Neuronal stem cell (in vitro differentiated cells): ENCODE measurements around the gene ZC3H12A.
A peak's percentile ranks its signal among the peaks of the same experiment; 100 is the strongest.

ENCODE experiments used
- DNase-seq: peaks from one replicate; pipeline ENCODE4 v3.0.0-alpha.2; 2013; ENCODE audit warnings: low spot score
- H2AFZ ChIP-seq: one replicate; pipeline ENCODE4 v1.6.1; 2013; ENCODE audit warnings: mild to moderate bottlenecking, low read length, inconsistent platforms
- H2AK5ac ChIP-seq: 2 replicates; pipeline ENCODE4 v1.6.1; 2013; ENCODE audit warnings: low read depth, mild to moderate bottlenecking, inconsistent platforms, low read length, moderate library complexity, mixed read lengths
- H2BK120ac ChIP-seq: 2 replicates; pipeline ENCODE4 v1.6.1; 2013; ENCODE audit warnings: low read depth, mild to moderate bottlenecking, inconsistent platforms, low read length, moderate library complexity, mixed read lengths
- H2BK12ac ChIP-seq: one replicate; pipeline ENCODE4 v1.6.1; 2013; ENCODE audit warnings: low read length, inconsistent platforms
- H2BK15ac ChIP-seq: 2 replicates; pipeline ENCODE4 v1.6.1; 2013; ENCODE audit warnings: mild to moderate bottlenecking, low read length, inconsistent platforms, mixed read lengths
- H2BK5ac ChIP-seq: one replicate; pipeline ENCODE4 v1.6.1; 2013; ENCODE audit warnings: inconsistent platforms, mild to moderate bottlenecking, low read length, moderate library complexity
- H3K14ac ChIP-seq: one replicate; pipeline ENCODE4 v1.6.1; 2013; ENCODE audit warnings: low read length, inconsistent platforms
- H3K18ac ChIP-seq: 2 replicates; pipeline ENCODE4 v1.6.1; 2013; ENCODE audit warnings: low read length, inconsistent platforms
- H3K23ac ChIP-seq: 2 replicates; pipeline ENCODE4 v1.6.1; 2013; ENCODE audit warnings: low read depth, mild to moderate bottlenecking, mixed read lengths, low read length, inconsistent platforms; ENCODE audit not compliant: poor library complexity
- H3K27ac ChIP-seq: replicated peaks from 3 replicates; pipeline ENCODE4 v1.5.1; 2013; ENCODE audit warnings: low read length, inconsistent platforms
- H3K27me3 ChIP-seq, 3 experiments: 2 replicates each; pipeline ENCODE4 v1.6.1; 2013; ENCODE audit warnings: low read length in 3 of 3, mild to moderate bottlenecking in 2 of 3, inconsistent platforms in 1 of 3, low read depth in 1 of 3, mixed read lengths in 1 of 3, moderate library complexity in 1 of 3; ENCODE audit not compliant: control insufficient read depth in 3 of 3, insufficient read depth in 3 of 3
- H3K36me3 ChIP-seq, 2 donors: replicated peaks in 1 of 2; 2 replicates each; pipeline ENCODE4 v1.6.1; 2013; ENCODE audit warnings: low read length in 2 of 2; ENCODE audit not compliant: control insufficient read depth in 2 of 2, insufficient read depth in 2 of 2
- H3K4ac ChIP-seq: 2 replicates; pipeline ENCODE4 v1.6.1; 2013; ENCODE audit warnings: inconsistent platforms, mild to moderate bottlenecking, low read length, moderate library complexity
- H3K4me1 ChIP-seq, 2 donors: 1 replicate in 1 of 2; 2 replicates in 1 of 2; pipeline ENCODE4 v1.6.1; 2013; ENCODE audit warnings: low read length in 2 of 2, low read depth in 1 of 2; ENCODE audit not compliant: control insufficient read depth in 2 of 2, insufficient read depth in 1 of 2
- H3K4me2 ChIP-seq: one replicate; pipeline ENCODE4 v1.6.1; 2013; ENCODE audit warnings: mild to moderate bottlenecking, low read length, inconsistent platforms; ENCODE audit not compliant: insufficient read depth, poor library complexity, severe bottlenecking
- H3K4me3 ChIP-seq, 2 donors: 2 replicates each; pipeline ENCODE4 v1.5.1; 2013; ENCODE audit warnings: low read length in 2 of 2, mild to moderate bottlenecking in 2 of 2, inconsistent platforms in 1 of 2, moderate library complexity in 1 of 2
- H3K79me1 ChIP-seq: one replicate; pipeline ENCODE4 v1.6.1; 2013; ENCODE audit warnings: low read depth, mild to moderate bottlenecking, inconsistent platforms, low read length, moderate library complexity
- H3K9ac ChIP-seq: one replicate; pipeline ENCODE4 v1.6.1; 2013; ENCODE audit warnings: mild to moderate bottlenecking, low read depth, low read length, inconsistent platforms; ENCODE audit not compliant: poor library complexity
- H3K9me3 ChIP-seq, 2 donors: replicated peaks in 1 of 2; 2 replicates each; pipeline versions ENCODE3 to v1.6.1; 2013; ENCODE audit warnings: low read length in 2 of 2, mild to moderate bottlenecking in 2 of 2, inconsistent platforms in 1 of 2, low read depth in 1 of 2, mixed read lengths in 1 of 2, moderate library complexity in 1 of 2; ENCODE audit not compliant: control insufficient read depth in 2 of 2, insufficient read depth in 1 of 2
- H4K8ac ChIP-seq: one replicate; pipeline ENCODE4 v1.6.1; 2013; ENCODE audit warnings: low read depth, mild to moderate bottlenecking, inconsistent platforms, low read length, moderate library complexity
- H4K91ac ChIP-seq: one replicate; pipeline ENCODE4 v1.6.1; 2013; ENCODE audit warnings: low read length, low read depth, mild to moderate bottlenecking, inconsistent platforms; ENCODE audit not compliant: poor library complexity
- WGBS, 2 donors: extraction: QIAGEN DNeasy Blood & Tissue Kit; methylation state at CpG; one replicate each; pipeline ENCODE4 v1.1.7; 2013; ENCODE audit warnings: missing lambda C conversion rate in 2 of 2, mixed read lengths in 1 of 2; ENCODE audit not compliant: insufficient read length in 2 of 2, insufficient replicate concordance in 1 of 2; ENCODE audit errors: extremely low coverage in 2 of 2; 5-methylcytosine and 5-hydroxymethylcytosine counted together

ZC3H12A gene

GRCh38 chr1:37477198-37477931, 3.0 kb downstream of the ZC3H12A start:
- peaks cover 17 to 38% of the 10 kb centered on the region in 2 donors for H3K4me1 ChIP-seq
- no peak overlapping the region for H2BK5ac ChIP-seq
- H3K9me3 ChIP-seq = no peaks in the 10 kb centered on the region
- H3K4me3 ChIP-seq = no peak overlapping the region
- no peak overlapping the region for H3K14ac ChIP-seq
- peak overlapping the region; percentile 54 for H3K18ac ChIP-seq
- no peak overlapping the region for H4K8ac ChIP-seq
- H3K27ac ChIP-seq = no peak overlapping the region
- H3K4ac ChIP-seq = no peak overlapping the region
- peaks cover 20 to 52% of the 10 kb centered on the region in 2 donors for H3K36me3 ChIP-seq
- peaks cover 0 to 14% (median 12%) of the 10 kb centered on the region in 3 experiments for H3K27me3 ChIP-seq
- no peak overlapping the region for H4K91ac ChIP-seq
- no peak overlapping the region for H2BK12ac ChIP-seq
- peak overlapping the region; percentile 5 for H2BK15ac ChIP-seq
- no peak overlapping the region for H3K23ac ChIP-seq
- peak overlapping the region; percentile 11 for H2AFZ ChIP-seq
- no peaks in the 10 kb centered on the region for H3K79me1 ChIP-seq
- no peak for DNase-seq
- H3K9ac ChIP-seq = peak overlapping the region; percentile 61
- WGBS, 2 donors = no CpG with 5 or more reads among the region's 10 CpGs
- H2BK120ac ChIP-seq = no peak overlapping the region
- no peak overlapping the region for H2AK5ac ChIP-seq
- H3K4me2 ChIP-seq = no peak overlapping the region

- Histone ChIP-seq H3K23ac (no peak overlapping the region), H4K8ac (no peak overlapping the region), H2BK5ac (no peak overlapping the region), H3K18ac (no peak overlapping the region), H2AK5ac (no peak overlapping the region), H3K9me3 (no peaks in the 10 kb centered on the region), H3K27ac (no peak overlapping the region), H2BK120ac (no peak overlapping the region), H2BK15ac (no peak overlapping the region), H3K79me1 (no peaks in the 10 kb centered on the region), H3K27me3 (peaks cover 0 to 9% (median 9%) of the 10 kb centered on the region in 3 experiments), H3K4me1 (peaks cover 17 to 35% of the 10 kb centered on the region in 2 donors), H3K4me2 (no peak overlapping the region), H2AFZ (no peak overlapping the region), H2BK12ac (no peak overlapping the region), H3K4me3 (no peak overlapping the region), H4K91ac (no peak overlapping the region), H3K14ac (no peak overlapping the region), H3K36me3 (peaks cover 23 to 58% of the 10 kb centered on the region in 2 donors), H3K9ac (no peak overlapping the region), H3K4ac (no peak overlapping the region)
- DNase-seq = no peak
- WGBS, 2 donors = no CpG with 5 or more reads among the region's 5 CpGs
Measured at GRCh38 chr1:37477946-37478345, 3.6 kb downstream of the ZC3H12A start.

GRCh38 chr1:37478451-37478881, 4.1 kb downstream of the ZC3H12A start:
- Histone ChIP-seq H3K27me3 (peaks cover 0 to 7% (median 6%) of the 10 kb centered on the region in 3 experiments), H3K18ac (no peak overlapping the region), H3K4me2 (no peak overlapping the region), H3K36me3 (peaks cover 23 to 62% of the 10 kb centered on the region in 2 donors), H3K27ac (no peak overlapping the region), H4K8ac (no peak overlapping the region), H2BK15ac (no peak overlapping the region), H3K4me3 (peak overlapping the region in 1 of 2 donors; percentile 46), H2AK5ac (no peak overlapping the region), H3K4ac (no peak overlapping the region), H3K23ac (no peak overlapping the region), H2BK120ac (no peak overlapping the region), H2BK5ac (no peak overlapping the region), H4K91ac (no peak overlapping the region), H2BK12ac (no peak overlapping the region), H2AFZ (no peak overlapping the region), H3K9me3 (no peaks in the 10 kb centered on the region), H3K14ac (no peak overlapping the region), H3K79me1 (no peaks in the 10 kb centered on the region), H3K4me1 (peaks cover 17 to 35% of the 10 kb centered on the region in 2 donors), H3K9ac (no peak overlapping the region)
- WGBS, 2 donors = no CpG with 5 or more reads among the region's 8 CpGs
- DNase-seq = no peak

- Histone ChIP-seq H3K27me3 (peaks cover 0 to 3% (median 2%) of the 10 kb centered on the region in 3 experiments), H3K9ac (no peak overlapping the region), H2BK15ac (no peak overlapping the region), H2AK5ac (no peak overlapping the region), H3K9me3 (no peaks in the 10 kb centered on the region), H2BK5ac (no peak overlapping the region), H3K4ac (no peak overlapping the region), H3K27ac (no peak overlapping the region), H3K79me1 (no peaks in the 10 kb centered on the region), H2BK120ac (no peak overlapping the region), H4K8ac (no peak overlapping the region), H3K4me3 (no peak overlapping the region), H3K4me1 (peaks cover 15 to 32% of the 10 kb centered on the region in 2 donors), H3K14ac (no peak overlapping the region), H4K91ac (no peak overlapping the region), H2AFZ (no peak overlapping the region), H3K4me2 (no peak overlapping the region), H3K18ac (no peak overlapping the region), H3K23ac (no peak overlapping the region), H2BK12ac (no peak overlapping the region), H3K36me3 (peaks cover 26 to 66% of the 10 kb centered on the region in 2 donors)
- WGBS, 2 donors = no CpG with 5 or more reads among the region's 3 CpGs
- DNase-seq = no peak
Measured at GRCh38 chr1:37478890-37479254, 4.5 kb downstream of the ZC3H12A start.
